Naive thymus-derived CD4-positive, alpha-beta T cell (primary cell): ENCODE measurements around the gene ROR2. TPM values are rescaled to one million over a fixed set of nuclear protein-coding genes. Genes with fewer than 3 reads are reported as not detected.

Source experiments
- ATAC-seq: fragments of 150-1000 bp; cut with Tn5 transposase; 2 replicates; pipeline ENCODE4 v1.10.0; 2021; ENCODE audit warnings: mild to moderate bottlenecking, moderate library complexity
- CTCF ChIA-PET: fragments of 350-600 bp; sonication (Branson Sonifier 250); formaldehyde crosslinking; loops from one replicate; lab custom pipeline; 2021; ENCODE audit warnings: antibody characterized with exemption; lab: Charles Lee
- POLR2A ChIA-PET: fragments of 350-600 bp; sonication (Branson Sonifier 250); formaldehyde crosslinking; loops from one replicate; lab custom pipeline; 2021; ENCODE audit warnings: antibody characterized with exemption, inconsistent platforms; lab: Charles Lee
- DNase-seq, 9 donors: peaks; one replicate each; pipeline versions ENCODE4 v3.0.0 to v3.0.0-alpha.2; 2020 to 2022; ENCODE audit warnings: mixed read lengths in 1 of 9
- H3K27ac ChIP-seq: one replicate; pipeline ENCODE4 v1.7.0; 2013; ENCODE audit warnings: mild to moderate bottlenecking, low read depth, low read length, moderate library complexity
- H3K27me3 ChIP-seq, 2 donors: one replicate each; pipeline ENCODE4 v1.7.0; 2013; ENCODE audit warnings: low read length in 2 of 2, mild to moderate bottlenecking in 2 of 2, moderate library complexity in 2 of 2; ENCODE audit not compliant: control insufficient read depth in 2 of 2, insufficient read depth in 2 of 2
- H3K36me3 ChIP-seq, 3 experiments: 1 replicate in 2 of 3; 2 replicates in 1 of 3; pipeline ENCODE4 v1.7.0; 2013; ENCODE audit warnings: low read length in 3 of 3, mild to moderate bottlenecking in 3 of 3, moderate library complexity in 1 of 3; ENCODE audit not compliant: insufficient read depth in 3 of 3, control insufficient read depth in 2 of 3
- H3K4me1 ChIP-seq, 2 donors: one replicate each; pipeline ENCODE4 v1.7.0; 2013; ENCODE audit warnings: low read length in 2 of 2, mild to moderate bottlenecking in 2 of 2, moderate library complexity in 1 of 2; ENCODE audit not compliant: control insufficient read depth in 2 of 2, insufficient read depth in 2 of 2
- H3K4me3 ChIP-seq: 2 replicates; pipeline ENCODE4 v1.7.0; 2013; ENCODE audit warnings: mild to moderate bottlenecking, low read length
- H3K9me3 ChIP-seq, 3 experiments: 1 replicate in 2 of 3; 2 replicates in 1 of 3; pipeline ENCODE4 v1.7.0; 2013; ENCODE audit warnings: low read length in 3 of 3; ENCODE audit not compliant: control insufficient read depth in 2 of 3
- H3K27ac Mint-ChIP-seq, 9 donors: one replicate each; pipeline ENCODE4 v1.8.0; 2020 to 2022; ENCODE audit warnings: mixed read lengths in 9 of 9, mild to moderate bottlenecking in 8 of 9, moderate library complexity in 5 of 9, inconsistent platforms in 2 of 9
- H3K27me3 Mint-ChIP-seq, 5 donors: one replicate each; pipeline ENCODE4 v1.8.0; 2021 to 2022; ENCODE audit warnings: mixed read lengths in 5 of 5, mild to moderate bottlenecking in 1 of 5
- H3K36me3 Mint-ChIP-seq, 5 donors: one replicate each; pipeline ENCODE4 v1.8.0; 2020 to 2022; ENCODE audit warnings: mixed read lengths in 5 of 5, mild to moderate bottlenecking in 3 of 5, inconsistent platforms in 1 of 5
- H3K4me1 Mint-ChIP-seq, 7 donors: one replicate each; pipeline ENCODE4 v1.8.0; 2020 to 2022; ENCODE audit warnings: mixed read lengths in 7 of 7, mild to moderate bottlenecking in 3 of 7, inconsistent platforms in 1 of 7
- H3K4me3 Mint-ChIP-seq, 10 donors: one replicate each; pipeline ENCODE4 v1.8.0; 2020 to 2022; ENCODE audit warnings: mild to moderate bottlenecking in 10 of 10, mixed read lengths in 10 of 10, moderate library complexity in 6 of 10, inconsistent platforms in 2 of 10
- H3K9me3 Mint-ChIP-seq, 11 donors: one replicate each; pipeline ENCODE4 v1.8.0; 2020 to 2022; ENCODE audit warnings: mixed read lengths in 11 of 11, mild to moderate bottlenecking in 4 of 11, inconsistent platforms in 1 of 11, moderate library complexity in 1 of 11
- intact Hi-C, 2 donors: fragments of 100-400 bp; cut with micrococcal nuclease; formaldehyde crosslinking; loops; one replicate each; pipeline ENCODE4 v1.15.1; 2023
- polyA plus RNA-seq, 2 donors: library from polyadenylated mRNA; unstranded; fragments of 300-500 nt; fragmentation: Illumina TruSeq; gene quantifications; one replicate each; pipeline ENCODE4 v1.2.3, GENCODE V29; 2021
- total RNA-seq, 6 experiments: library from RNA in 5 of 6; stranded (reverse) in 5 of 6; gene quantifications; 1 replicate in 5 of 6; 2 replicates in 1 of 6; pipeline ENCODE4 v1.2.3 and lab custom pipeline; 2021 to 2026

The ROR2 gene
- total and polyA plus RNA-seq, 7 experiments from 2014 or later: 0.48 to 2.1 TPM; not detected in 5

GRCh38 chr9:91858213-91859030, 91.6 kb downstream of the ROR2 start:
- peaks cover 2 to 13% (median 4%) of the 10 kb centered on the region in 5 donors for H3K27me3 Mint-ChIP-seq
- no peaks in the 10 kb centered on the region for H3K4me1 Mint-ChIP-seq
- H3K36me3 ChIP-seq: no peaks in the 10 kb centered on the region
- ChIA-PET POLR2A (no interaction called here), CTCF (no interaction called here)
- H3K27me3 ChIP-seq: no peaks in the 10 kb centered on the region
- no peaks in the 10 kb centered on the region for H3K9me3 ChIP-seq
- intact Hi-C loops: no loop called here
- DNase-seq: no peak
- no peak for ATAC-seq
- no peak overlapping the region for H3K27ac ChIP-seq
- H3K36me3 Mint-ChIP-seq: no peaks in the 10 kb centered on the region
- H3K4me3 Mint-ChIP-seq: no peak overlapping the region
- no peak overlapping the region for H3K4me3 ChIP-seq
- H3K4me1 ChIP-seq: no peaks in the 10 kb centered on the region
- H3K27ac Mint-ChIP-seq: no peak overlapping the region
- H3K9me3 Mint-ChIP-seq: peaks cover 0 to 4% (median 0%) of the 10 kb centered on the region in 11 donors

- DNase-seq (no peak), ATAC-seq (no peak)
- Histone ChIP-seq H3K4me1 (no peaks in the 10 kb centered on the region), H3K27me3 (no peaks in the 10 kb centered on the region), H3K27ac (no peak overlapping the region), H3K36me3 (no peaks in the 10 kb centered on the region), H3K9me3 (no peaks in the 10 kb centered on the region), H3K4me3 (no peak overlapping the region)
- H3K9me3 Mint-ChIP-seq: peaks cover 0 to 4% (median 0%) of the 10 kb centered on the region in 11 donors
- no peaks in the 10 kb centered on the region for H3K36me3 Mint-ChIP-seq
- H3K4me3 Mint-ChIP-seq: no peak overlapping the region
- CTCF ChIA-PET: no interaction called here
- H3K27me3 Mint-ChIP-seq: peaks cover 0 to 9% (median 0%) of the 10 kb centered on the region in 5 donors
- POLR2A ChIA-PET: no interaction called here
- intact Hi-C loops: no loop called here
- H3K27ac Mint-ChIP-seq: no peak overlapping the region
- H3K4me1 Mint-ChIP-seq: no peaks in the 10 kb centered on the region
Measured at GRCh38 chr9:91857291-91858212, 92.5 kb downstream of the ROR2 start.

DNA sequence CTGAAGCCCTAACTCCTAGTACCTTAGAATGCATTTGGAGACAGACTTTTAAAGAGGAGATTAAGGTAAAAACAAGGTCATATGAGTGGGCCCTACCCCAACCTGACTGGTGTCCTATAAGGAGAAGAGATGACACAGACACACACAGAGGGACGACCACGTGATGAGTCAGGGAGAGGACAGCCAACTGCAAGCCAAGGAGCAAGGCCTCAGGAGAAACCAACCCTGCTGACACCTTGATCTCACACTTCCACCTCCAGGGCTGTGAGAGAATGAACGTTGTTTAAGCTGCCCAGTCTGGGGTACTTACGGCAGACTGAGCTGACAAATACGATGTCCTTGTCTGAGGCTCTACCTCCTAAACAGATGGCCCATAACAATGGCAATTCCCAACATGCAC, 93.6 kb downstream of the ROR2 start:
- no peaks in the 10 kb centered on the region for H3K27me3 ChIP-seq
- Mint-ChIP-seq H3K36me3 (no peaks in the 10 kb centered on the region), H3K4me1 (no peaks in the 10 kb centered on the region), H3K27me3 (peaks cover 0 to 9% (median 0%) of the 10 kb centered on the region in 5 donors), H3K9me3 (peaks cover 0 to 3% (median 0%) of the 10 kb centered on the region in 11 donors), H3K27ac (no peak overlapping the region), H3K4me3 (no peak overlapping the region)
- H3K4me1 ChIP-seq: no peaks in the 10 kb centered on the region
- CTCF ChIA-PET: no interaction called here
- POLR2A ChIA-PET: no interaction called here
- no peaks in the 10 kb centered on the region for H3K9me3 ChIP-seq
- no peak overlapping the region for H3K4me3 ChIP-seq
- H3K36me3 ChIP-seq: no peaks in the 10 kb centered on the region
- H3K27ac ChIP-seq: no peak overlapping the region
- ATAC-seq (no peak), DNase-seq (no peak)
- intact Hi-C loops: no loop called here

DNA sequence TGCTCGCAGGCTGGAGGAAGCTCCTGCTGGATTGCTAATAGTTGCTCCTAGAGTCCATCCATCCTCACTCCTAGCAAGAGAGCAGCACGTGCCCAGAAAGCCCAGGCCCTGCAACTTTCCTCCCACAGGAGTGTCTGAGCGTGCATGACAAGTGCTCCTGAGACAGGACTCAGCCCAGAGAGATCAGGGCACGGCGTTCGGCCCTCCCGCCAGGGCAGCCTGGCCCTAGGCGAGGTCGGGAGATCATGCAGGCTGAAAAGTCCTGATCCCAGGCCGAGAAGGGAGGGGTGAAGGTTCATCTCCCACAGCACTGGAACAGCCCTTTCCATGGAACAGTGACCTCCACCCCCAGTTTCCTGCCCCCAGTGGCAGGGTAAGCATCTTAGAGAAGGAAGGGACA, 94.8 kb downstream of the ROR2 start:
- no peak for DNase-seq
- CTCF ChIA-PET: no interaction called here
- Histone ChIP-seq H3K27me3 (no peaks in the 10 kb centered on the region), H3K27ac (no peak overlapping the region), H3K4me1 (no peaks in the 10 kb centered on the region), H3K36me3 (no peaks in the 10 kb centered on the region), H3K4me3 (no peak overlapping the region), H3K9me3 (no peaks in the 10 kb centered on the region)
- POLR2A ChIA-PET: no interaction called here
- H3K4me3 Mint-ChIP-seq: no peak overlapping the region
- no peak for ATAC-seq
- peaks cover 0 to 7% (median 0%) of the 10 kb centered on the region in 5 donors for H3K27me3 Mint-ChIP-seq
- H3K27ac Mint-ChIP-seq: no peak overlapping the region
- H3K4me1 Mint-ChIP-seq: no peaks in the 10 kb centered on the region
- peaks cover 0 to 2% (median 0%) of the 10 kb centered on the region in 11 donors for H3K9me3 Mint-ChIP-seq
- intact Hi-C loops: no loop called here
- no peaks in the 10 kb centered on the region for H3K36me3 Mint-ChIP-seq

GRCh38 chr9:91852801-91853347, 97.2 kb downstream of the ROR2 start:
- Mint-ChIP-seq H3K27ac (no peak overlapping the region), H3K4me3 (no peak overlapping the region), H3K4me1 (peaks cover 0 to 3% (median 2%) of the 10 kb centered on the region in 7 donors), H3K9me3 (no peaks in the 10 kb centered on the region), H3K27me3 (peaks cover 0 to 14% (median 5%) of the 10 kb centered on the region in 5 donors), H3K36me3 (no peaks in the 10 kb centered on the region)
- ATAC-seq (no peak), DNase-seq (peak in 1 of 9 donors; percentile 3)
- Histone ChIP-seq H3K27ac (no peak overlapping the region), H3K4me3 (no peak overlapping the region), H3K27me3 (no peaks in the 10 kb centered on the region), H3K36me3 (no peaks in the 10 kb centered on the region), H3K4me1 (no peaks in the 10 kb centered on the region), H3K9me3 (no peaks in the 10 kb centered on the region)
- CTCF ChIA-PET: no interaction called here
- intact Hi-C loops: no loop called here
- POLR2A ChIA-PET: no interaction called here

GRCh38 chr9:91849694-91850093, 100.3 kb downstream of the ROR2 start:
- Mint-ChIP-seq H3K9me3 (no peaks in the 10 kb centered on the region), H3K27me3 (peaks cover 0 to 19% (median 5%) of the 10 kb centered on the region in 5 donors)

More at GRCh38 chr9:91849694-91850093, 100.3 kb downstream of the ROR2 start:
- Histone ChIP-seq H3K9me3 (no peaks in the 10 kb centered on the region), H3K4me3 (no peak overlapping the region), H3K27me3 (no peaks in the 10 kb centered on the region), H3K36me3 (no peaks in the 10 kb centered on the region), H3K27ac (no peak overlapping the region), H3K4me1 (no peaks in the 10 kb centered on the region)
- Mint-ChIP-seq H3K36me3 (no peaks in the 10 kb centered on the region), H3K27ac (no peak overlapping the region), H3K4me1 (peaks cover 3 to 16% (median 7%) of the 10 kb centered on the region in 7 donors), H3K4me3 (no peak overlapping the region)
- CTCF ChIA-PET: no interaction called here
- no peak for ATAC-seq
- intact Hi-C loops: no loop called here
- POLR2A ChIA-PET: no interaction called here
- DNase-seq: no peak
